NCI-H345 (cell line): Measurements from ENCODE around the gene L3MBTL3.
A peak's percentile ranks its signal among the peaks of the same experiment; 100 is the strongest.

Experiments
- DNase-seq: peaks from one replicate; lab custom pipeline; 2025; lab: John Stamatoyannopoulos, UW

L3MBTL3 gene

GRCh38 chr6:130018292-130018743 is at the start of gene L3MBTL3:
TSS of gene L3MBTL3 (plus strand) at chr6:130018581. CDS start at chr6:130042700, 24,119 bp downstream.
- DNase-seq, result peak; percentile 62

DNA sequence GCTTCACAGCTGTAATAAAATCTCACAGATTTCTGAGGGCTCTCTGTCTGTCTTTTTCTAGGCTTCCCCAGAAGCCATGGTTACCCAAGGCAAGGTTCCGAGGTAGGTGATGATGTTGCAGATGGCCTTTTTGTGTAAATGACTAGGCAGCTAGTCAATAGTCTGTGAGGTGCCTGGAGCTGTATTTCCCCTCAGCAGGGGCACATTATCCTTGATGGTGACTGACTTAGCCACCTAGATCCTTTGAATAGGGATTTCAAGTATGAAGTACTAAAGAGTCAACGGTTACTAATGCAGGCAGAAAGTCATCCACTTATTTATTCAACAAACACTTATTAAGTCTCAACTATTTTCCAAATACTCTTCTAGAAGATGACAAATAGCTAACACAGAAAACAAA is 49.3 kb upstream of the L3MBTL3 start:
- peak; percentile 22 for DNase-seq

- no peak for DNase-seq
Observed at GRCh38 chr6:129976110-129976509, 42.3 kb upstream of the L3MBTL3 start.

- DNase-seq, result no peak
Observed at GRCh38 chr6:129978148-129978916, 40.0 kb upstream of the L3MBTL3 start.

GRCh38 chr6:129980821-129981220 is 37.6 kb upstream of the L3MBTL3 start:
- DNase-seq, result no peak

- DNase-seq, result no peak
Observed at GRCh38 chr6:129981598-129981997, 36.8 kb upstream of the L3MBTL3 start.

- no peak for DNase-seq
Observed at GRCh38 chr6:129989396-129989795, 29.0 kb upstream of the L3MBTL3 start.

GRCh38 chr6:129992881-129993280 is 25.5 kb upstream of the L3MBTL3 start:
- DNase-seq, result no peak

GRCh38 chr6:129994410-129994809 is 24.0 kb upstream of the L3MBTL3 start:
- DNase-seq, result no peak

DNA sequence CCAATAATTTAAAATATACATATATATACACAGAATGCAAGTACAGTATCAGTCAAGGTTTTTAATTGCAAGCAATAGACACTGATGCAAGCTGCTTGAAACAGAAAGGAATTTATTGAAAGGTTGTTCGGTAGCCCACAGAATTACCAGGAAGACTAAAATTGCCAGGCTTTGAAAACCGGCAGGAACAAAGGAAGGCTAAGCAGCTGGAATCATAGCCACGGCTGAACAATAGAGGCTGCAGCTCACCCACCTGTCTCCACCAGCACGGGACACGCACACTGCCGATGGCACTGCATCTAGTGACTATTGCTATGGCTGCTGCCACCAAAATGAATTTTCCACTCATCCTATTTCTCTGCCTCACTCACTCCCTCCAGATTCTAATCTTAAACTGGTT is 22.0 kb upstream of the L3MBTL3 start:
- DNase-seq, result peak; percentile 12

DNA sequence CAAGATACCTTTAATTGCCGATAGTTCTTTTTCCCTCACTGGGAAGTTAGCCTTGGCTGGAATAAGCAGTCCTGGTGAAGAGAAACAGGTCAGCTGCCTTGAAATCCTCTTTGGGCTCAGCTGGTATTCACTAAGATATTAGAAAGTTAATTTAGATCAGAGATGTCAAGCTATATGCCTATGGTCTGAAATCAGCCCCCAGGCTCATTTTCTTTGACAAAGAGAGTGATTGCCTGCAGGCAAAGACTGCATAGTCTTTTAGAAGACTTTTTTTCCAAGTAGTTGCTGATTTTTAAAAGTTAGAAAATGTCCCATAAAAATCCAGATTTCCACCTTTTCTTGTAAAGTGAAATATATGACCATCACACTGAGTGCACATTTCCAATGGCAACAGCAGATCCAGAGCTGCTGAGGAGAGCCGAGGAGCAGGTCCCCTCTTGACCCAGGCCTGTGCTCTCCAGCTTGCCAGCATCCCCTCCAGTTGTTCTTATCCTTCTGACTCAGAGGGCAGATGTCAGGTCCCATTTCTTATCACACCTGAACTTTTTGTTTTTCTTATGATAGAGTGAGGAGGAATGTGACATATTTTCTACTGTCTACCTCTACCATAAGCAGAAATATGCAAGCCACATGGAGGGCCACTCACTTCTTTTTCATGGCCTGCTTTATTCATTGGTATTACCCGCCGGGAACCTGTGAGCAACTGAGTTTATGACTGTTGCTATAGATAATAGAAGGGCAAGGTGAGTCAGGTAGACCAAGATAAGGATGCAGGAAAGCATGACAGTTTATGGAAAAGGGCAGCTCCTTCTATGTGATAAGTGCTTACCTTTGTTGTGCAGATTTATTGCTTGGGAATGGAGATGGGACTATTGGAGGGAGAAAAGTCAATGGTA is 17.6 kb upstream of the L3MBTL3 start:
- DNase-seq, result no peak

GRCh38 chr6:130008236-130008873 is 10.0 kb upstream of the L3MBTL3 start:
- no peak for DNase-seq

GRCh38 chr6:130009146-130009545 is 9.2 kb upstream of the L3MBTL3 start:
- no peak for DNase-seq

- no peak for DNase-seq
Observed at GRCh38 chr6:130010387-130010786, 8.0 kb upstream of the L3MBTL3 start.

- no peak for DNase-seq
Observed at GRCh38 chr6:130012728-130013127, 5.7 kb upstream of the L3MBTL3 start.

DNA sequence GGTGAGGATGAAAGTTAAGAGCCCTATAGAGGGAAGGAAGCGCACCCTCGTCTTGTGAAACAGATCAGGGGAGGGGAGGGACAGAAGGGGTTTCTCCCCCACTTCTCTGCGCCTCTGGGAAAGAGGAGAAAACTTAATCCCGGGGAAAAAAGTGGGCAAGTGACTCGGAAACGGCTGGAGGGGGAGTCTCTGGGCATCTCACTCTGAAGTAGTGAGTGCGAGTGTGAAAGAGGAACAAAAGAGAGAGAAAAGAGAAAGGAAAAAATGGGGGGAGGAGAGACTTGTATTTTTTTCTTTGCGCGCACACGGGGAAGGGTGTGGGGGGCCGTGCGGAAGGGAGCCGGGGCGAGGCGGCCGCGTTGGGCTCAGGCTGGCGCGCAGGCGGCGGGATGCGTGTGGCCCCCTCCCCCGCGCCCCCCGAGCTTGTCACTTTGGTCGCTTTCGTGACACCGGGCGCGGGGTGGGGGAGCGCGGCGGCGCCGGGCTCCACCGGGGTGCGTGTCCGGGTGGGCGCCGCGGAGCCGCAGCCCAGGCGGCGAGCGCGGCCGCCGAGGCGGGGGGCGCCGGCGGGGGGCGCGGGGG is 454 bp downstream of the L3MBTL3 start:
- no peak for DNase-seq

DNA sequence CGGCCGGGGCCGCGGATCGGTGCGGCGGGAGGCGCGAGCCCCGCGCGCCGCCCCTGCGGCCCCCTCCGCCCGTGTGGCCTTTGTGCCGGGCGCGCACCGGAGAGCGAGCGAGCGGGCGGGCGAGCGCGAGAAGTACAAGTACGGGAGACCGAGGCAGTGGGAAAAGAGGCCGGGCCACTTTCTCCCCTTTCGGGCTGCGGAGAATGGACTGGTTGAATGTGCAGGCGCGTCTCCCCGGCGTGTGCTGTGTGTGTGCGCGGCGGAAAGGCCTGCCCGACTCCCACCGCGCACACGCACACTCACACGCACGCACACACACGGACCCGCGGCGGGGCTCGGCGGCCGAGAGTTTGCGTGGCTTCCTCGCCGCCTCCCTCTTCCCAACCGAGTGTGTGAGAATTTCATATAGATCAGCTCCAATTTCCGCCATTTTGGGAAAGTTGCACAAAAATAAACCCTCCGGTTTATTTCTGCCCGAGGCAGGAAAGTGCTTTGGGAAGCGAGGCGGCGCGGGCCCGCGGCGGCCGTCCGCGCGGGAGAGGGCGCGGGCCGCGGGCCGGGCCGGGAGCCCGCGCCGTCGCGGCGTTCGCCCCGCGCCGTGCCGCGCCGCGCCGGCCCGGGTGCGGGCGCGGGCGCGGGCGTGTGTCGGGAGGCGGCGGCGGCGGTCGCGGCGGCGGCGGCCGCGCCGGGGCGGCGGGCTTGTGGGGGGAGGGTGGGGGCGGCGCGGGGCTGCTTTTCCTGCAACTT is 1.1 kb downstream of the L3MBTL3 start:
- peak; percentile 19 for DNase-seq

GRCh38 chr6:130020073-130020906 is 1.9 kb downstream of the L3MBTL3 start:
- peak; percentile 2 for DNase-seq

- DNase-seq, result peak; percentile 75
Observed at GRCh38 chr6:130020907-130021629, 2.7 kb downstream of the L3MBTL3 start.

DNA sequence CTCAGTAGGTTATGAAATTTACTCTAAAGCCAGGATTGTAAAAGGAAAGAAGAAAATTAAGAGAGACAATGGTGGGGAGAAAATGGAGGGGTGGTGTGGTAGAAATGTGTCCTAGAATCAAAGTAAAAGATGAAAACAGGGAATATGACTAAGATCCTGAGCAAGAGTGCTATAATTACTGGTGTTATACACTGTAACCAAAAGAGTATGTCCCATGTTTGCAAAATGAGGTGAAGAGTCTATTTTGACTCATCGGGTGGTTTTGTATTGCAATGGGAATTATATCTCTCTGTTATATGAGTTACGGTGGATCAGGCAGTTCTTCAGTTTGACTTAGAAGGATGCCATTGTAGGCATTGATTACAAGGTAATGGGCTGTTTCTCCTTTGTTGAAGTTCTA is 8.5 kb downstream of the L3MBTL3 start:
- no peak for DNase-seq
